Transverse colon (tissue), 4 donors: ENCODE results near the gene APOL1.

Experiments used
- CTCF ChIP-seq, 5 experiments: fragments of 200-600 bp in 3 of 5; fragments of 450-650 bp in 2 of 5; sonication (generic) in 3 of 5; IDR thresholded peaks; 1 replicate in 2 of 5; 2 replicates in 3 of 5; pipeline ENCODE4 v1.5.1; 2016 to 2017; ENCODE audit warnings: antibody characterized with exemption in 5 of 5, inconsistent platforms in 3 of 5, mild to moderate bottlenecking in 2 of 5, moderate library complexity in 1 of 5
- EP300 ChIP-seq: sonication (generic); formaldehyde crosslinking; IDR thresholded peaks from one replicate; pipeline ENCODE4 v1.6.1; 2017; ENCODE audit warnings: antibody characterized with exemption, low read depth
- POLR2A ChIP-seq: fragments of 450-650 bp; IDR thresholded peaks from one replicate; pipeline ENCODE4 v1.6.1; 2016; ENCODE audit warnings: antibody characterized with exemption, mild to moderate bottlenecking, moderate library complexity
- POLR2AphosphoS5 ChIP-seq, 3 donors: sonication (generic); formaldehyde crosslinking; IDR thresholded peaks; one replicate each; pipeline ENCODE4 v1.6.1; 2016; ENCODE audit warnings: antibody characterized with exemption in 3 of 3

GRCh38 chr22:36246718-36247117 is 6.2 kb upstream of the APOL1 start:
- TF ChIP-seq CTCF (IDR thresholded peaks at IDR 0.05) (no peak), EP300 (no peak), POLR2AphosphoS5 (IDR thresholded peaks at IDR 0.05) (no peak), POLR2A (no peak)
